Measurements from ENCODE around the gene SENP6.
"Not testable (repeated sequence)": the region's sequence is repeated elsewhere in the genome, so short reads cannot be mapped to it uniquely, and the experiment has no call there.

- TF ChIP-seq YY1 (IDR thresholded peaks at IDR 0.05; ENCODE audit: insufficient read depth, insufficient read length); SUZ12 (IDR thresholded peaks at IDR 0.05; ENCODE audit: extremely low read depth, insufficient read depth, insufficient read length); ZNF274 (IDR thresholded peaks at IDR 0.05; ENCODE audit: low read depth, low read length): not testable (repeated sequence)
Measured at GRCh38 chr6:75687937-75688336, 86.3 kb downstream of the SENP6 start.

Data from NT2/D1 (cell line).